ENCODE measurements around the gene SLC22A23.

The SLC22A23 gene

DNA sequence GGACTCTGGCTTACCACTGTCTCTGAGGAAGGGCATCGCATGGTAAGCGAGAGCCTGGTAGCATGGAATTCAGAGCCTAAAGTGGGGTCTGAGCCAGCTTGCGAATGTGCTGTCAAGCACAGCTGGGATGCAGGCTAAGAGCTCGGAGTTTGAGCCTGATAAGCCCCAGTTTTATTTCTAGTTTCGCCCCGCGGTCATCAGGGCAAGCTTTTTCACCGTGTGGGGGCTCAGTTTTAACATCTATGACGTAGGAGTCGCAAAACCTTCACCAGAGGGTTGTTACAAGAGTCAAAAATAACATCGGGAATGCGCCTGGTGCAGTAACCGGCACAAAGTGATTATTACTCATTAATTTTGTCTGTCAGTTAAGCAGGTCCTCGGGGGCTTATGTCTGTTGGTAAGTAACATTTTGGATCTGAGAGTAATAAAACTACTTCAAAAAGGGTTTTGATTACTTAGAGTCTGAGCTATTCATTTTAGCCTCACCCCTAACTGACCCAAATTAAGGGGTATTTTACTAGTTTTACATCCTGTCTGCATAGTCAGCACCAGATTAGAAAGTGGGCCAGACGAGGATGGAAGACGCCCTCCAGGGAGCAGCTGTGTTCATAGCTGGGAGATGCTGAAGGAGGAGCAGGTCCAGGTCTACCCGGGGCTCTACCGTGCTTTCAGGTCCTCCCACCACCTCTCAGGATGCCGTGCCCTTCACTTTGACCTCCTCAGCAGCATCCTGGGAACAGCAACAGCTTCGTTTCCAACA, 29.7 kb downstream of the SLC22A23 start:
- Mint-ChIP-seq H3K4me1 (ENCODE audit: low read depth) (no peaks in the 10 kb centered on the region), H3K9me3 (no peaks in the 10 kb centered on the region), H3K36me3 (ENCODE audit: low read depth) (no peaks in the 10 kb centered on the region), H3K4me3 (no peak overlapping the region), H3K27ac (no peak overlapping the region), H3K27me3 (ENCODE audit: low read depth) (peaks cover 9% of the 10 kb centered on the region)
- DNase-seq (ENCODE audit: low spot score): no peak

DNA sequence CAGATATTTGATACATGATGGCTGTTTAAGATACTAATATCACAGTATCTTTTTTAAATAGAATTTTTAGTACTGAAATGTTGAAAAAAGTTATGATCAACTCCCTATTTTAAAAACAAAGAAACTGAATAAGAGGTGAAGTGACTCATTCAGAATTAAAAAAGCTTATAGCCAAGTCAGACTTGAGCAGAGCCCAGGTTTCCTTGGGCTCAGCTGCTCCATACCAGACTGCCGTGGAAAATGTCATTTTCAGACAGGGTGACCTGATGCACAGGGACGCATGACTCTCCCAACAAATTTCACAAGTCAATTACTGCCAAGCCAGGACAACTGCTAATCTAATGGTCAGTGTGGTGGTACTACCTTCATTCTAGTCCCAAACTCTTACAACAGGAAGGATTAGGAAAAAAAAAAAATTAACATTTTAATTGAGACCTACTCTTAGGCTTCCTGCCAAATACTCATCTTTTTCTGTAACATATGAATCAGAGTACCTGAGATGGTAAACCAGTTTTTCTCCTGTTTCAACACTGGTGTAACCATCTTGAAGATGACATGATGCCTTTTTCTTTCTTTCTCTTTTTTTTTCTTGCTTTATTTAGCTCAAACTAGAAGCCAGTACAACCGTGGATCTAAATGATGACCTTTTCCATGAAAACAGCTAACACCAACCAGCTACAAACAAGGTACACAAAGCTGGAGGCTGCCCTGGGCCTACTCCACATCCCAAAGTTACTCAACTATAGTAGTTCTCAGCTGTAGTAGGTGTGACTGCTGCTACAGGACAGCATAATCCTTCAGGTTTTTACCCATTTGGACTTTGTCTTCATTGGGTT, 30.5 kb downstream of the SLC22A23 start:
- DNase-seq (ENCODE audit: low spot score): no peak
- H3K9me3 Mint-ChIP-seq: no peaks in the 10 kb centered on the region
- no peaks in the 10 kb centered on the region for H3K4me1 Mint-ChIP-seq (ENCODE audit: low read depth)
- H3K36me3 Mint-ChIP-seq (ENCODE audit: low read depth): no peaks in the 10 kb centered on the region
- no peak overlapping the region for H3K4me3 Mint-ChIP-seq
- no peak overlapping the region for H3K27ac Mint-ChIP-seq
- peaks cover 13% of the 10 kb centered on the region for H3K27me3 Mint-ChIP-seq (ENCODE audit: low read depth)

DNA sequence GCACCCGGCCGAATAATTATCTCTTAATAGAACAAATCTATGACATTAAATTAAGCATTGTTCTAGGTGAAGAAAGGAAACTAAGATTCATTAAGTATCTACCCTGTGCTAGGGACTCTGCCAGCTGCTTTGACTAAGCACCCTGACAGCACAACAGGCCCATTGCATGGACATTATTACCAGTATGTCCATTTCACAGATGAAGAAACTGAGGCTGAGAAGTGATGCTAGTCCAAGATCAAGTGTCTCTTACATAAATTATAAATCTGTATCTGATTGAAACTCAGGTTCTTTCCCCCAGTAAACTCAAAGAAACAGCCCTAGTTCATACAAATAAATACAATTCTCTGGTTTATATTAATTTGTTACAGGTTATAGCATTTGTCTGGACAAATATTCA, 31.3 kb downstream of the SLC22A23 start:
- Mint-ChIP-seq H3K4me1 (ENCODE audit: low read depth) (no peaks in the 10 kb centered on the region), H3K9me3 (no peaks in the 10 kb centered on the region), H3K36me3 (ENCODE audit: low read depth) (no peaks in the 10 kb centered on the region), H3K4me3 (no peak overlapping the region), H3K27me3 (ENCODE audit: low read depth) (peaks cover 13% of the 10 kb centered on the region), H3K27ac (no peak overlapping the region)
- DNase-seq (ENCODE audit: low spot score): no peak

GRCh38 chr6:3424185-3424927, 32.5 kb downstream of the SLC22A23 start:
- no peak overlapping the region for H3K4me3 Mint-ChIP-seq
- no peaks in the 10 kb centered on the region for H3K9me3 Mint-ChIP-seq
- no peaks in the 10 kb centered on the region for H3K36me3 Mint-ChIP-seq (ENCODE audit: low read depth)
- no peaks in the 10 kb centered on the region for H3K4me1 Mint-ChIP-seq (ENCODE audit: low read depth)
- no peak for DNase-seq (ENCODE audit: low spot score)
- no peak overlapping the region for H3K27ac Mint-ChIP-seq
- H3K27me3 Mint-ChIP-seq (ENCODE audit: low read depth): peaks cover 13% of the 10 kb centered on the region

- H3K4me3 Mint-ChIP-seq: no peak overlapping the region
- no peak overlapping the region for H3K27ac Mint-ChIP-seq
- no peaks in the 10 kb centered on the region for H3K4me1 Mint-ChIP-seq (ENCODE audit: low read depth)
- H3K27me3 Mint-ChIP-seq (ENCODE audit: low read depth): peaks cover 13% of the 10 kb centered on the region
- H3K36me3 Mint-ChIP-seq (ENCODE audit: low read depth): no peaks in the 10 kb centered on the region
- no peak for DNase-seq (ENCODE audit: low spot score)
- no peaks in the 10 kb centered on the region for H3K9me3 Mint-ChIP-seq
Observed at GRCh38 chr6:3423439-3424184, 33.2 kb downstream of the SLC22A23 start.

GRCh38 chr6:3422435-3423070, 34.3 kb downstream of the SLC22A23 start:
- Mint-ChIP-seq H3K9me3 (no peaks in the 10 kb centered on the region), H3K27me3 (ENCODE audit: low read depth) (peaks cover 13% of the 10 kb centered on the region), H3K4me1 (ENCODE audit: low read depth) (no peaks in the 10 kb centered on the region), H3K4me3 (no peak overlapping the region), H3K36me3 (ENCODE audit: low read depth) (no peaks in the 10 kb centered on the region), H3K27ac (no peak overlapping the region)
- no peak for DNase-seq (ENCODE audit: low spot score)

DNA sequence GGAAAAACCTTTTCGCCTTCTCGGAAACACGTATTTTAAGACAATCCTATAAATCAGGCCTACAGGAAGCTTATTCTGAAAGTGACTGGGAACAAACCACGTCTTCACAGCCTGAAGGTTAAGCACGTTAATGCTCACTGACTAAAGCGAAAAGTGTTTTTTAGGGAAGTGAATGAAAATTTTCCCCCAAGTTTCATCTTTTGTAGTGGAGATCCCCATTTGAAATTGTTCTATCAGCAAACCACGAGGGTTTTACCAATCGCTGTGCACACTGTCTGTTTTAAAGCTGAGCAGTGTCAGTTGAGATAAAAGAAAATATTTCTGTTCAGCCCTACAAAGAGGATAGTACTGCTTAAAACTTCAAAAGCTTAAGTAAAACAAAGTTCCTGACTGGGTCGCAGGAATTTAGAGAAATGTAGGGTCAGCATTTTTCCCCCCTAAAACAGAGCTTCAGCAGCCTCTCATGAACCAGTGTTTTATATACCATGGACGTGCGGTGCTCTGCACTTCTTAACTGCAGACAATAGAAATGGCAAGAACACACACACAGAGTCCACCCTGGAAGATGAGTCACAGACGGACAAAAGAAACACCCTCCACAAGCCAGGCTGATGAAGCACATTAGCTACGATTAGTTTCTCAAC, 34.9 kb downstream of the SLC22A23 start:
- no peaks in the 10 kb centered on the region for H3K4me1 Mint-ChIP-seq (ENCODE audit: low read depth)
- no peak for DNase-seq (ENCODE audit: low spot score)
- H3K4me3 Mint-ChIP-seq: no peak overlapping the region
- H3K9me3 Mint-ChIP-seq: no peaks in the 10 kb centered on the region
- no peaks in the 10 kb centered on the region for H3K36me3 Mint-ChIP-seq (ENCODE audit: low read depth)
- H3K27ac Mint-ChIP-seq: no peak overlapping the region
- peaks cover 13% of the 10 kb centered on the region for H3K27me3 Mint-ChIP-seq (ENCODE audit: low read depth)

DNA sequence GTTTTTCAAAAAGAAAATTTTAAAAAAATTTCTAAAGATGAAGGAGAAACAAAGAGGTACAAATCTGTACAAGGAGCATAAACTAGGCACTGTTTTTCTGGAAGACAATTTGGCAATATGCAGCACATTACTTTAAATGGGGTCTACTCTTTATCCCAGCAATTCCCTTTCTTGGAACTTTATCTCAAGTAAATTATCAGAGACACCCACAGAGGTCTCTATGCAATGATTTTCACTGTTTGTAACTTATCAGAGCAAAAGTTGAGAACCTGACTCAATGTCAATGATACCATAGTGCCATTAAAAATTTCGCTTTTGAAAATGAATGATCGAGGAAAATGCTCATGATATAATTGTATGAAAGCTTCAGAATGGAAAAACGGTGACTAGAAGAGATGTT, 35.7 kb downstream of the SLC22A23 start:
- H3K4me1 Mint-ChIP-seq (ENCODE audit: low read depth): no peaks in the 10 kb centered on the region
- DNase-seq (ENCODE audit: low spot score): no peak
- H3K9me3 Mint-ChIP-seq: no peaks in the 10 kb centered on the region
- H3K36me3 Mint-ChIP-seq (ENCODE audit: low read depth): no peaks in the 10 kb centered on the region
- no peak overlapping the region for H3K4me3 Mint-ChIP-seq
- peaks cover 13% of the 10 kb centered on the region for H3K27me3 Mint-ChIP-seq (ENCODE audit: low read depth)
- no peak overlapping the region for H3K27ac Mint-ChIP-seq

DNA sequence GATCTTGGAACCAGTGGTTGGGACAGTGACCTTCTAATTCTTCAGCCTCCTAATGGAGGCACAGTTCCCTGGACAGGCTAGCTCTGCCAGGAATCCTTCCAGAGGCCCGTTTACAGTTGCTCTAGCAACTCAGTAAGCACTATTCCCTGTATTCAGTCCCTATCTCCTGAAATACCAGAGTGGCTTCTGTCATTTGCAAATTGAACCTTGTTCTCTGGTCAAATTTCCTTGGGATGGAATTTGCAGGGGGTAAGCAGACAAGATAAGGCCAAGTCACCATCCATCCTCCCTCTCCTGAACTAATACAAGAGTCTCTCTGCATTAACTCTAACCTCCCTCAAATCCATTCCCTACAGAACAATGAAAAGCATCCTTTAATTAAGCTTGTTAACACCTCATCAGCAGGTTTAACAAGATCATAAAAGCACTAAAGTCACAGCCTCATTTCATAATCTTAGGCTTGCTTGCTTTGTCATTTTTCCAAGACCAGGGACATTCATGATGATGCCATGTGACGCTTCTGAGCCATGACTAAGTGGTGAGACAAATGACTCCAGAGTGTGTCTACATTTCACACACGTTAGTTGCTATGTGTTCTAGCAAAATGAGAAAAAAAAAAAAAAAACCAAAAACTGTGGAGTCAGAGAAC, 37.1 kb downstream of the SLC22A23 start:
- Mint-ChIP-seq H3K36me3 (ENCODE audit: low read depth) (no peaks in the 10 kb centered on the region), H3K4me1 (ENCODE audit: low read depth) (peaks cover 2% of the 10 kb centered on the region), H3K27ac (no peak overlapping the region), H3K27me3 (ENCODE audit: low read depth) (peaks cover 13% of the 10 kb centered on the region), H3K4me3 (no peak overlapping the region), H3K9me3 (no peaks in the 10 kb centered on the region)
- DNase-seq (ENCODE audit: low spot score): no peak

DNA sequence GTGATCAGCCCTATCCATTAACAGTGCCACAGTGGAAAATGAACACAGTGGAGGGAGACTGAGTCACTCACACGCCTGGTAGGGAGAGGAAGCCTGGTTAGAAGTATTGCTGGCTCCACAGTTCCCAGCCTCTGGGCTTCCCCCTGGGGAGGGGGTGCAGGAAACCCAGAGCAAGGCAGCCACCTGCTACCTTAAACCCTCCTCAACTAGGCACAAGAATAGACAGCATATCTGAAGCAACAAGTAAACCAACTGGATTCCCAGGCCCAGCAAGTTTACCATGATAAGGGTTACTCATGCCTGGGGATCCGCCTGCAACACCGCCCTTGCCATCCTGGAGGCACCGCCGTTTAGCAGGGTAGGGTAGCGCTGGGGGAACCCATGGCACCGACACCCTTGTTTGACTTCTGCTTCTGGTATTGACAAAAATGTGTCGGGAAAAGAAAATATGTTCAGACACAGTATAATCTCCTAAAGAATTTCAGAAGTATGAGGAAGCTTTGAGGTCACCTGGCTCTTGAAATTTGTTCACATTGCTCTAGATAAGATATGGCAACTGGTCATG, 38.3 kb downstream of the SLC22A23 start:
- Mint-ChIP-seq H3K27ac (no peak overlapping the region), H3K4me1 (ENCODE audit: low read depth) (peaks cover 3% of the 10 kb centered on the region), H3K27me3 (ENCODE audit: low read depth) (peaks cover 13% of the 10 kb centered on the region), H3K9me3 (no peaks in the 10 kb centered on the region), H3K36me3 (ENCODE audit: low read depth) (no peaks in the 10 kb centered on the region), H3K4me3 (no peak overlapping the region)
- DNase-seq (ENCODE audit: low spot score): no peak

DNA sequence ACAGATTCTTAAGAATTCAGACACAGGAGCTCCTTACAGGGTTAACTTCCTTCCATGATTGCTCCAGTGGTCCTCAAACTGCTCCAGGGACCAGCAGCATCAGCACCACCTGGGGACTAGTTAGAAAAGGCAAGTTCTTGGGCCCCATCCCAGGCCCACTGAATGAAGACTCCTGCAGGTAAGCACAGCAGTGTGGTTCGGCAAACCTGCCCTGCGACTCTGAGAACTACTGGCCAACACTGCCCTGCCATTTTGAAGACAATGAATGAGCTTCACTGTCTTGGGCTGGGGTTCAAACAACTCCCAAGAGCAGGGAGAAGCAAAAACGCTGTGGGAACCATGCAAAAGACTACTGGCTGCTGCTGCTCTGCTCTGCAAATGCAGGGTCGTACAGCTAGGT, 39.4 kb downstream of the SLC22A23 start:
- no peaks in the 10 kb centered on the region for H3K9me3 Mint-ChIP-seq
- H3K27me3 Mint-ChIP-seq (ENCODE audit: low read depth): peaks cover 7% of the 10 kb centered on the region
- H3K4me1 Mint-ChIP-seq (ENCODE audit: low read depth): peaks cover 3% of the 10 kb centered on the region
- no peak for DNase-seq (ENCODE audit: low spot score)
- no peak overlapping the region for H3K27ac Mint-ChIP-seq
- no peaks in the 10 kb centered on the region for H3K36me3 Mint-ChIP-seq (ENCODE audit: low read depth)
- H3K4me3 Mint-ChIP-seq: no peak overlapping the region

DNA sequence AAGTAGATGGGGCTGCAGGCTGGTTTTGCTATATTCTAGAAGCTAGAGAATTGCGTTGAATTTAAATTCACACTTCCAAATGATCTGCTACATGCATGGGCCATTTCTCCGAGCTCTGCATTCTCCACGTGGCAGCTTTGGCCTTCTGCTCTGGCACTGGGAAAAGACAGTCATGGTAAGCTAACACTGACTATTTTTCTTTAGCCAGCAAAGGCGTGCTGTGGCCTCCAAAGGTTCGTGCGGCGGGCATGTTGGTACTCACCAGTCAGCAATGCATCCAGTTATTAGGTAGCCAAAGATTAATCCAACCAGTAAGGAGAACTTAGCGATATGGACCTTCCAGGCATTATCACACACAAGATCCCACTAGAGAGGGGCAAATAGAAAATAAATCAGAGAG, 41.4 kb downstream of the SLC22A23 start:
- H3K9me3 Mint-ChIP-seq: no peaks in the 10 kb centered on the region
- H3K27ac Mint-ChIP-seq: no peak overlapping the region
- H3K4me1 Mint-ChIP-seq (ENCODE audit: low read depth): peaks cover 5% of the 10 kb centered on the region
- DNase-seq (ENCODE audit: low spot score): no peak
- no peak overlapping the region for H3K4me3 Mint-ChIP-seq
- H3K27me3 Mint-ChIP-seq (ENCODE audit: low read depth): peaks cover 12% of the 10 kb centered on the region
- H3K36me3 Mint-ChIP-seq (ENCODE audit: low read depth): no peaks in the 10 kb centered on the region

All from T-helper 2 cell treated with Interferon-gamma antibody and Interleukin-4, amounts not matched to agents 5 μg/mL and 100 μg/mL, for 36 hours (primary cell).